Osteocyte (in vitro differentiated cells): ENCODE data around the gene CLEC2L. TPM values are rescaled to one million over a fixed set of nuclear protein-coding genes. Genes with fewer than 3 reads are reported as not detected.

ENCODE experiments used
- DNase-seq: peaks from one replicate; pipeline ENCODE4 v3.0.0; 2021; ENCODE audit warnings: mixed read lengths; ENCODE audit not compliant: unreplicated experiment; ENCODE audit errors: extremely low spot score
- H3K27ac Mint-ChIP-seq: one replicate; pipeline ENCODE4 v1.8.0; 2021; ENCODE audit warnings: mild to moderate bottlenecking, mixed read lengths; ENCODE audit not compliant: unreplicated experiment
- H3K27me3 Mint-ChIP-seq: one replicate; pipeline ENCODE4 v1.8.0; 2021; ENCODE audit warnings: mixed read lengths; ENCODE audit not compliant: unreplicated experiment
- H3K36me3 Mint-ChIP-seq: one replicate; pipeline ENCODE4 v1.8.0; 2021; ENCODE audit warnings: mixed read lengths; ENCODE audit not compliant: unreplicated experiment
- H3K4me1 Mint-ChIP-seq: one replicate; pipeline ENCODE4 v1.8.0; 2021; ENCODE audit warnings: mixed read lengths; ENCODE audit not compliant: unreplicated experiment
- H3K4me3 Mint-ChIP-seq: one replicate; pipeline ENCODE4 v1.8.0; 2021; ENCODE audit warnings: mild to moderate bottlenecking, moderate library complexity, mixed read lengths; ENCODE audit not compliant: unreplicated experiment
- H3K9me3 Mint-ChIP-seq: one replicate; pipeline ENCODE4 v1.8.0; 2021; ENCODE audit warnings: mixed read lengths; ENCODE audit not compliant: unreplicated experiment
- total RNA-seq: library from RNA; stranded (reverse); gene quantifications from 2 replicates; pipeline ENCODE4 v1.2.1, GENCODE V29; 2021
- TF ChIP-seq, protein P1 (sequence below): fragments of 200-600 bp; sonication (generic); IDR thresholded peaks from 2 replicates; pipeline ENCODE4 v1.5.0; 2021; ENCODE audit warnings: antibody characterized with exemption, mild to moderate bottlenecking, moderate library complexity

Gene CLEC2L
- total RNA-seq, 1 donor from 2014 or later: not detected

DNA sequence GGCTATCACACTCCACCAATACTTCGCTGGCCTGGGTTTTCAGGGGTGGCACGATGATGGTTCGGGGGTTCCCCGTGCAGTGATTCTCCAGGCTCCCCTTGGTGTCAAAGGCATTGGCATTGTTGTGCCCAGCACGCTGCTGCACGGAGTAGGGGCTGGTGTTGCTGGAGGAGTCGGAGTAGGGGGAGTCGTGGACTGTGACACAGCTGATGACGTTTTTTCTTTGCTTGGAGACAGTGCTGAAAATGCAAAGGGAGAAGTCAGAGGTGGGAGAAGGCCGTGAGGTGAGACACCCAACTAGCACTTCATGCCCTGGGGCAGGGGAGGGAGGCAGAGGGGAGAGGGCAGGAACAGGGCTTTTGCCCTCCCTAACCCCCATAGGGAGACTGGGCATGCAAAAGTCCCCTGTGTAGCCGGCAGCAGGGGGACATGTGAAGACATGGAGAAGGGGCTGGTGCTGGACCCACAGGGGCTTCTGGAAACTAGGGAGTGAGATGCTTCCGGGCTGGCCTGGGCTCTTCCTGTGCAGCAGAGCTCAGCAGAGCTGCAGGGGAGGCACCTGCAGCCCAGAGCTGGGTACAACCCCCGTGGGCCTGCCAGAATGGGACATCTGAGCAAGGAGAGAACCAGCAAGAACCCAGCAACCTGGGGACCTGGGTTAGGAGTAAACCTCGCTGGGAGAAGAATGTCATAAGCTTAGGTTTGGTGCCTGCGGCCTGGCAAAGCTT, 60.5 kb downstream of the CLEC2L start:
- H3K4me3 Mint-ChIP-seq: no peak overlapping the region
- H3K27ac Mint-ChIP-seq: no peak overlapping the region
- peak; percentile 78 for DNase-seq
- H3K36me3 Mint-ChIP-seq: peaks cover 51% of the 10 kb centered on the region
- no peaks in the 10 kb centered on the region for H3K4me1 Mint-ChIP-seq
- no peaks in the 10 kb centered on the region for H3K27me3 Mint-ChIP-seq
- no peaks in the 10 kb centered on the region for H3K9me3 Mint-ChIP-seq
- TF ChIP-seq, protein P1, sequence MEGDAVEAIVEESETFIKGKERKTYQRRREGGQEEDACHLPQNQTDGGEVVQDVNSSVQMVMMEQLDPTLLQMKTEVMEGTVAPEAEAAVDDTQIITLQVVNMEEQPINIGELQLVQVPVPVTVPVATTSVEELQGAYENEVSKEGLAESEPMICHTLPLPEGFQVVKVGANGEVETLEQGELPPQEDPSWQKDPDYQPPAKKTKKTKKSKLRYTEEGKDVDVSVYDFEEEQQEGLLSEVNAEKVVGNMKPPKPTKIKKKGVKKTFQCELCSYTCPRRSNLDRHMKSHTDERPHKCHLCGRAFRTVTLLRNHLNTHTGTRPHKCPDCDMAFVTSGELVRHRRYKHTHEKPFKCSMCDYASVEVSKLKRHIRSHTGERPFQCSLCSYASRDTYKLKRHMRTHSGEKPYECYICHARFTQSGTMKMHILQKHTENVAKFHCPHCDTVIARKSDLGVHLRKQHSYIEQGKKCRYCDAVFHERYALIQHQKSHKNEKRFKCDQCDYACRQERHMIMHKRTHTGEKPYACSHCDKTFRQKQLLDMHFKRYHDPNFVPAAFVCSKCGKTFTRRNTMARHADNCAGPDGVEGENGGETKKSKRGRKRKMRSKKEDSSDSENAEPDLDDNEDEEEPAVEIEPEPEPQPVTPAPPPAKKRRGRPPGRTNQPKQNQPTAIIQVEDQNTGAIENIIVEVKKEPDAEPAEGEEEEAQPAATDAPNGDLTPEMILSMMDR: no peak

DNA sequence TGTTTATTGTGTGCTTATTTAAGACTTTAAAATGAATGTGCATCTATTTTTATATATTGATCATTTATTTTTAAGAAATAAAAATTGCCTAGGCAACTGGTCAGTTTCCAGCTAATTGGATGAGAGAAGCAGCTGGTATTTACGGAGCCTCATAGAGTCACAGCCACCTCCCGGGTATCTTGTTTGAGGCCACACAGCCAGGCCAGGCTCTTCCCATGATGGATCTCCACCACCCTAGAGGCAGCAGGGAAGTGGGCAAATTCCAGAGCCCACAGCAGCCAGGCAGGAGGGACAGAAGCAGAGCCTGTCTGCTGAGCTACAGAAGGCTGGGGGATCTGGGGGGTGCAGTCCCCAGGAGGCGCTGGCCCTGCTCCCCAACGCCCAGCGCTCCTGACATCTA, 61.6 kb downstream of the CLEC2L start:
- TF ChIP-seq, protein P1: no peak
- Mint-ChIP-seq H3K27ac (no peak overlapping the region), H3K4me3 (no peak overlapping the region), H3K36me3 (peaks cover 47% of the 10 kb centered on the region), H3K4me1 (no peaks in the 10 kb centered on the region), H3K27me3 (no peaks in the 10 kb centered on the region), H3K9me3 (no peaks in the 10 kb centered on the region)
- no peak for DNase-seq

DNA sequence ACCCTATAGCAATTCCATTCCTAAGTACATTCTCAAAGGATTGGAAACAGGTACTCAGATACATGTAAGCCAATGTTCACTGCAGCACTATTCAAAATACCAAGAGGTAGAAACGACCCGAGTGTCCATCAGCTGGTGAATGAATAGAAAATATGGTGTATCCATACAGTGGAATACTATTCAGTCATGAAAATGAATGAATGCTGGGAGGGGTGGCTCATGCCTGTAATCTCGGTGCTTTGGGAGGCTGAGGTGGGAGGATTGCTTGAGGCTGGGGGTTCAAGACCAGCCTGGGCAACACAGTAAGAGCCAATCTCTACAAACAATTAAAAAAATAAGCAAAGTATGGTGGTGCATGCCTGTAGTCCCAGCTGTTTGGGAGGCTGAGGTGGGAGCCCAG, 62.8 kb downstream of the CLEC2L start:
- peak; percentile 25 for DNase-seq
- TF ChIP-seq, protein P1: no peak
- Mint-ChIP-seq H3K27me3 (no peaks in the 10 kb centered on the region), H3K9me3 (no peaks in the 10 kb centered on the region), H3K36me3 (peaks cover 45% of the 10 kb centered on the region), H3K4me1 (no peaks in the 10 kb centered on the region), H3K27ac (no peak overlapping the region), H3K4me3 (no peak overlapping the region)

DNA sequence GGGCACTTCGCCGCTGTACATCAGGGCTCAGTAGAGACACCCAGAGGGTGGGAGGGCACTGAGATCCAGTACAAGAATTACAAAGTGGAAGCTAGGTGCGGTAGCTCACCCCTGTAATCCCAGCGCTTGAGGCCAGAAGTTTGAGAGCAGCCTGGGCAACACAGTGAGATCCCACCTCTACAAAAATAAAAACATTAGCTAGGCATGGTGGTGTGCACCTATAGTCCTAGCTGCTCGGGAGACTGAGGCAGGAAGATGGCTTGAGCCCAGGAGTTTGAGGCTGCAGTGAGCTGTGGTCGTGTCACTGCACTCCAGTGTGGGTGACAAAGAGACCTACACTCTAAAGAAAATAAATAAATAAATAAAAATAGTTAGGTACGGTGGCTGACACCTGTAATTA, 64.0 kb downstream of the CLEC2L start:
- Mint-ChIP-seq H3K9me3 (no peaks in the 10 kb centered on the region), H3K4me3 (no peak overlapping the region), H3K27me3 (no peaks in the 10 kb centered on the region), H3K36me3 (peaks cover 49% of the 10 kb centered on the region), H3K27ac (no peak overlapping the region), H3K4me1 (no peaks in the 10 kb centered on the region)
- TF ChIP-seq, protein P1: no peak
- peak; percentile 19 for DNase-seq

DNA sequence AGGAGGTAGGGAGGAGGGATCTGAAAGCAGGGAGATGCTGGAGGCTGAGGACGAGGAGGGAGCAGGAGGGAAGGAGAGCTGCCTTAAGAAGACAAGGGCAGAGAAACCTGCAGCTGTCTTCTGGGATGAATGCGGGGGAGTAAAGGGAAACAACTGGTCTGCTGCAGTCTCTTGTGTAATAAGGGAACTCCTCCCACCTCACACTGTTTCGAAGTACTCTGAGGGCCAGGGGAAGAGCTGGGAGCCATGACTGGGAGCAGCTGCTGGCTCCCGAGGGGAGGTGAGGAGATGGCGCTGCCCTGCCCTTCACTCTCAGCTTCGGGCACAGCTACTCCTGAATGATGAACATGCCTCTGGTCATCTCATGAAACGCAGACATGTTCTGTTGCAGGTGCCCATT, 65.1 kb downstream of the CLEC2L start:
- peak overlapping the region; percentile 56 for H3K27ac Mint-ChIP-seq
- no peaks in the 10 kb centered on the region for H3K9me3 Mint-ChIP-seq
- no peak overlapping the region for H3K4me3 Mint-ChIP-seq
- no peaks in the 10 kb centered on the region for H3K27me3 Mint-ChIP-seq
- peak; percentile 60 for DNase-seq
- no peaks in the 10 kb centered on the region for H3K4me1 Mint-ChIP-seq
- H3K36me3 Mint-ChIP-seq: peaks cover 47% of the 10 kb centered on the region
- TF ChIP-seq, protein P1: no peak
